Measurements from ENCODE around the gene TXNRD1. TPM values are rescaled to one million over a fixed set of nuclear protein-coding genes. Genes with fewer than 3 reads are reported as not detected.
A peak's percentile ranks its signal among the peaks of the same experiment; 100 is the strongest.

The TXNRD1 gene
- total and polyA plus RNA-seq, 10 donors, result 13.7 to 107 (median 56.8) TPM

- no peak for DNase-seq
- Histone ChIP-seq H3K36me3 (no peaks in the 10 kb centered on the region), H3K4me1 (peaks cover 4 to 28% (median 9%) of the 10 kb centered on the region in 6 donors), H3K4me3 (no peak overlapping the region), H3K27ac (no peak overlapping the region), H3K9me3 (no peaks in the 10 kb centered on the region), H3K27me3 (replicated peaks in 1 of 7) (peaks cover 0 to 34% (median 0%) of the 10 kb centered on the region in 7 donors)
- WGBS, 5 donors, result 82 to 92% (median 90%) methylated on average over 5 of the region's 5 CpGs
- no peak for TF ChIP-seq CTCF (IDR thresholded peaks at IDR 0.05 in 8 of 11, conservative IDR thresholded peaks at IDR 0.05 in 3 of 11)
- intact Hi-C loops (cut with DNase I; ENCODE audit: low total_unique reads), result no loop called here
Observed at GRCh38 chr12:104167519-104168458, 47.8 kb upstream of the TXNRD1 start.

- no peaks in the 10 kb centered on the region for H3K36me3 ChIP-seq
- H3K27ac ChIP-seq, result no peak overlapping the region
- intact Hi-C loops (cut with DNase I; ENCODE audit: low total_unique reads), result no loop called here
- H3K4me3 ChIP-seq, result no peak overlapping the region
- H3K9me3 ChIP-seq, result no peaks in the 10 kb centered on the region
- H3K27me3 ChIP-seq (replicated peaks in 1 of 7), result peaks cover 0 to 42% (median 0%) of the 10 kb centered on the region in 7 donors
- DNase-seq, result no peak
- TF ChIP-seq POLR2AphosphoS5 (IDR thresholded peaks at IDR 0.05) (no peak), POLR2A (IDR thresholded peaks at IDR 0.05) (no peak), CTCF (IDR thresholded peaks at IDR 0.05 in 8 of 11, conservative IDR thresholded peaks at IDR 0.05 in 3 of 11) (no peak)
- 81 to 89% (median 85%) methylated on average over 5 of the region's 5 CpGs for WGBS, 5 donors
- peaks cover 4 to 28% (median 9%) of the 10 kb centered on the region in 6 donors for H3K4me1 ChIP-seq
Observed at GRCh38 chr12:104168596-104168995, 47.0 kb upstream of the TXNRD1 start.

- 69 to 86% (median 74%) methylated on average over 23 to 28 of the region's 28 CpGs for WGBS, 5 donors
- H3K27me3 ChIP-seq (replicated peaks in 1 of 7), result peaks cover 0 to 62% (median 0%) of the 10 kb centered on the region in 7 donors
- no peak for DNase-seq
- H3K27ac ChIP-seq, result peak overlapping the region in 6 of 8 donors; percentile 5 to 65 (median 34)
- intact Hi-C loops (cut with DNase I; ENCODE audit: low total_unique reads), result no loop called here
- H3K4me3 ChIP-seq, result no peak overlapping the region
- H3K4me1 ChIP-seq, result peaks cover 4 to 15% (median 10%) of the 10 kb centered on the region in 6 donors
- TF ChIP-seq CTCF (IDR thresholded peaks at IDR 0.05 in 8 of 11, conservative IDR thresholded peaks at IDR 0.05 in 3 of 11), result no peak
- TF ChIP-seq POLR2AphosphoS5 (IDR thresholded peaks at IDR 0.05), result peak in 2 of 3 donors; percentile 25 to 70
- TF ChIP-seq POLR2A (IDR thresholded peaks at IDR 0.05), result no peak
- no peaks in the 10 kb centered on the region for H3K36me3 ChIP-seq
- H3K9me3 ChIP-seq, result no peaks in the 10 kb centered on the region
Observed at GRCh38 chr12:104171785-104172569, 43.6 kb upstream of the TXNRD1 start.

Data from spleen (tissue), 11 donors.